Panc1 (cell line): ENCODE results near the gene TP53BP1. TPM values are rescaled to one million over a fixed set of nuclear protein-coding genes. Genes with fewer than 3 reads are reported as not detected.
A peak's percentile ranks its signal among the peaks of the same experiment; 100 is the strongest.

ENCODE experiments used
- ATAC-seq: fragments of 200-7000 bp; cut with Tn5 transposase; 2 replicates; pipeline ENCODE4 v1.9.1; 2020; ENCODE audit warnings: mild to moderate bottlenecking, moderate library complexity
- BruUV-seq: library from RNA; stranded (reverse); fragments of 400-500 nt; replicated peaks from 2 replicates; lab custom pipeline; 2021; lab: Mats Ljungman, UMichigan
- CTCF ChIA-PET: fragments of 300-600 bp; sonication (Branson Sonifier 250); formaldehyde crosslinking; loops from one replicate; lab custom pipeline; 2022; ENCODE audit warnings: antibody characterized with exemption; lab: Charles Lee
- POLR2A ChIA-PET: fragments of 300-600 bp; sonication (Branson Sonifier 250); formaldehyde crosslinking; loops from one replicate; lab custom pipeline; 2022; ENCODE audit warnings: antibody characterized with exemption; lab: Charles Lee
- DNase-seq: peaks from one replicate; pipeline ENCODE4 v3.0.0-alpha.2; 2010; ENCODE audit warnings: low read depth, low spot score
- H3K27ac ChIP-seq: 2 replicates; pipeline ENCODE4 v1.5.1; 2011; ENCODE audit warnings: mild to moderate bottlenecking, low read length, inconsistent platforms
- H3K27me3 ChIP-seq: fragments of 200-500 bp; sonication (Bioruptor generic); 2 replicates; pipeline ENCODE4 v1.6.0; 2014; ENCODE audit warnings: low read length, inconsistent platforms; ENCODE audit not compliant: control insufficient read depth, insufficient read depth
- H3K36me3 ChIP-seq: fragments of 200-500 bp; sonication (Bioruptor generic); 2 replicates; pipeline ENCODE4 v1.5.1; 2014; ENCODE audit warnings: inconsistent platforms, mild to moderate bottlenecking, low read length, moderate library complexity; ENCODE audit not compliant: control insufficient read depth, insufficient read depth
- H3K4me1 ChIP-seq: 2 replicates; pipeline ENCODE4 v1.5.1; 2011; ENCODE audit warnings: inconsistent platforms, mild to moderate bottlenecking, low read length, moderate library complexity; ENCODE audit not compliant: control insufficient read depth, insufficient read depth
- H3K4me3 ChIP-seq, 2 experiments: 2 replicates each; pipeline ENCODE4 v1.5.1; 2011 to 2012; ENCODE audit warnings: low read depth in 2 of 2, low read length in 2 of 2, mild to moderate bottlenecking in 2 of 2, inconsistent platforms in 1 of 2, moderate library complexity in 1 of 2
- H3K9me3 ChIP-seq: fragments of 200-500 bp; sonication (Bioruptor generic); 2 replicates; pipeline ENCODE4 v1.5.1; 2014; ENCODE audit warnings: low read depth, mild to moderate bottlenecking, inconsistent platforms, low read length, moderate library complexity; ENCODE audit not compliant: control insufficient read depth, insufficient read depth
- POLR2AphosphoS5 ChIP-seq: IDR thresholded peaks from 2 replicates; pipeline ENCODE4 v1.6.1; 2012; ENCODE audit warnings: mild to moderate bottlenecking, low read depth, low read length, moderate library complexity
- REST ChIP-seq, 2 experiments: IDR thresholded peaks; 2 replicates each; pipeline ENCODE4 v1.6.1; 2011 to 2012; ENCODE audit warnings: low read depth in 2 of 2, control low read depth in 1 of 2, low read length in 1 of 2, mild to moderate bottlenecking in 1 of 2, moderate library complexity in 1 of 2; ENCODE audit not compliant: insufficient read depth in 1 of 2
- SIN3A ChIP-seq: IDR thresholded peaks from 2 replicates; pipeline ENCODE4 v1.6.1; 2012; ENCODE audit warnings: low read depth, mild to moderate bottlenecking, low read length, moderate library complexity, borderline replicate concordance; ENCODE audit not compliant: insufficient read depth
- TCF7L2 ChIP-seq: IDR thresholded peaks from 2 replicates; pipeline ENCODE4 v1.6.1; 2011; ENCODE audit warnings: mild to moderate bottlenecking, low read depth, low read length, inconsistent platforms
- in situ Hi-C: cut with HindIII; loops from 2 replicates; pipeline ENCODE4 v1.10.0; 2016; ENCODE audit warnings: low sequenced_read_pairs, low pct_unique_long_range_greater_than_20kb
- intact Hi-C: fragments of 100-400 bp; cut with micrococcal nuclease; formaldehyde crosslinking; loops from one replicate; pipeline ENCODE4 v1.10.0; 2022; ENCODE audit not compliant: unreplicated experiment
- total RNA-seq: library from RNA; stranded (reverse); gene quantifications from one replicate; pipeline ENCODE4 v1.2.1, GENCODE V29; 2021; ENCODE audit not compliant: unreplicated experiment
- TF ChIP-seq, protein P1 (sequence below): fragments of 450-650 bp; IDR thresholded peaks from 2 replicates; pipeline ENCODE4 v1.5.1; 2017; ENCODE audit warnings: mild to moderate bottlenecking

TP53BP1 gene
- total RNA-seq, 1 experiment from 2014 or later = 80.3 TPM

GRCh38 chr15:43376017-43376705, 116.8 kb downstream of the TP53BP1 start:
- Histone ChIP-seq H3K4me1 (peaks cover 5% of the 10 kb centered on the region), H3K27ac (no peak overlapping the region), H3K9me3 (no peaks in the 10 kb centered on the region), H3K4me3 (no peak overlapping the region), H3K27me3 (no peaks in the 10 kb centered on the region), H3K36me3 (peaks cover 18% of the 10 kb centered on the region)
- ChIA-PET POLR2A (no interaction called here), CTCF (interaction anchor here (0.7 to 1.0 kb wide), 3 partner anchors 11 to 27 kb away, joined by 3 to 6 read pairs (median 3); no protein-coding TSS in a partner anchor)
- in situ Hi-C loops = no loop called here
- intact Hi-C loops = no loop called here
- TF ChIP-seq, protein P1, sequence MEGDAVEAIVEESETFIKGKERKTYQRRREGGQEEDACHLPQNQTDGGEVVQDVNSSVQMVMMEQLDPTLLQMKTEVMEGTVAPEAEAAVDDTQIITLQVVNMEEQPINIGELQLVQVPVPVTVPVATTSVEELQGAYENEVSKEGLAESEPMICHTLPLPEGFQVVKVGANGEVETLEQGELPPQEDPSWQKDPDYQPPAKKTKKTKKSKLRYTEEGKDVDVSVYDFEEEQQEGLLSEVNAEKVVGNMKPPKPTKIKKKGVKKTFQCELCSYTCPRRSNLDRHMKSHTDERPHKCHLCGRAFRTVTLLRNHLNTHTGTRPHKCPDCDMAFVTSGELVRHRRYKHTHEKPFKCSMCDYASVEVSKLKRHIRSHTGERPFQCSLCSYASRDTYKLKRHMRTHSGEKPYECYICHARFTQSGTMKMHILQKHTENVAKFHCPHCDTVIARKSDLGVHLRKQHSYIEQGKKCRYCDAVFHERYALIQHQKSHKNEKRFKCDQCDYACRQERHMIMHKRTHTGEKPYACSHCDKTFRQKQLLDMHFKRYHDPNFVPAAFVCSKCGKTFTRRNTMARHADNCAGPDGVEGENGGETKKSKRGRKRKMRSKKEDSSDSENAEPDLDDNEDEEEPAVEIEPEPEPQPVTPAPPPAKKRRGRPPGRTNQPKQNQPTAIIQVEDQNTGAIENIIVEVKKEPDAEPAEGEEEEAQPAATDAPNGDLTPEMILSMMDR = peak; percentile 90
- no peak for TF ChIP-seq REST (IDR thresholded peaks at IDR 0.05; ENCODE audit: insufficient read depth in 1 of 2, low read depth in 2 of 2, low read length in 1 of 2)
- ATAC-seq = peak; percentile 65; the same call in 1 of the 2 replicates
- DNase-seq = no peak
- BruUV-seq = no TSS peak

GRCh38 chr15:43370975-43371974, 121.7 kb downstream of the TP53BP1 start, which contains the start of the genes TUBGCP4 and ZSCAN29:
TSS of gene TUBGCP4 (plus strand) at chr15:43371101. CDS start at chr15:43371355, 254 bp downstream.
TSS of gene ZSCAN29 (minus strand) at chr15:43371043. CDS start at chr15:43369913, 1,130 bp downstream.
- ATAC-seq = peak; percentile 96
- Histone ChIP-seq H3K27me3 (no peaks in the 10 kb centered on the region), H3K4me1 (peaks cover 5% of the 10 kb centered on the region), H3K36me3 (no peaks in the 10 kb centered on the region; the same call in 1 of the 2 replicates), H3K9me3 (peaks cover 33% of the 10 kb centered on the region), H3K27ac (peak within 1 kb of the TSS; percentile 87), H3K4me3 (peak within 1 kb of the TSS; percentile 75 to 77)
- intact Hi-C loops (no loop called here), in situ Hi-C loops (no loop called here)
- CTCF ChIA-PET = interaction anchor here (0.6 to 0.7 kb wide), 3 partner anchors 21 to 543 kb away, joined by 3 to 4 read pairs (median 3); no protein-coding TSS in a partner anchor
- TF ChIP-seq SIN3A (0 out of 2 replicates have a peak, but pooled peaks have one; percentile 21), POLR2AphosphoS5 (peak; percentile 65; the same call in 1 of the 2 replicates), TCF7L2 (no peak), REST (IDR thresholded peaks at IDR 0.05; ENCODE audit: insufficient read depth in 1 of 2, low read depth in 2 of 2, low read length in 1 of 2) (no peak)
- TF ChIP-seq, protein P1 = peak; percentile 73
- BruUV-seq = TSS peak; percentile 67
- POLR2A ChIA-PET = interaction anchor here (0.6 to 0.7 kb wide), 5 partner anchors 29 to 649 kb away, joined by 3 to 8 read pairs (median 3); no protein-coding TSS in a partner anchor
- no peak for DNase-seq
